ENCODE data around the gene PARG.
"Not testable (repeated sequence)": the region's sequence is repeated elsewhere in the genome, so short reads cannot be mapped to it uniquely, and the experiment has no call there.

PARG gene

GRCh38 chr10:49830846-49831245 lies 111.0 kb downstream of the PARG start:
- no peak for DNase-seq (ENCODE audit: low read depth in 2 of 2)

GRCh38 chr10:49830016-49830415 lies 111.8 kb downstream of the PARG start:
- no peak for DNase-seq (ENCODE audit: low read depth in 2 of 2)

GRCh38 chr10:49827297-49827696 lies 114.5 kb downstream of the PARG start:
- no peak for DNase-seq (ENCODE audit: low read depth in 2 of 2)

- DNase-seq (ENCODE audit: low read depth in 2 of 2), result no peak
Measured at GRCh38 chr10:49819234-49819958, 122.4 kb downstream of the PARG start.

- no peak for DNase-seq (ENCODE audit: low read depth in 2 of 2)
Measured at GRCh38 chr10:49817845-49818244, 124.0 kb downstream of the PARG start.

GRCh38 chr10:49803988-49804387 lies 137.8 kb downstream of the PARG start:
- no peak for DNase-seq (ENCODE audit: low read depth in 2 of 2)

- no peak for DNase-seq (ENCODE audit: low read depth in 2 of 2)
Measured at GRCh38 chr10:49798275-49798674, 143.6 kb downstream of the PARG start.

GRCh38 chr10:49791100-49791499 lies 150.7 kb downstream of the PARG start:
- no peak for DNase-seq (ENCODE audit: low read depth in 2 of 2)

- DNase-seq (ENCODE audit: low read depth in 2 of 2), result no peak
Measured at GRCh38 chr10:49784681-49785080, 157.1 kb downstream of the PARG start.

- DNase-seq (ENCODE audit: low read depth in 2 of 2), result no peak
Measured at GRCh38 chr10:49783645-49784044, 158.2 kb downstream of the PARG start.

- no peak for DNase-seq (ENCODE audit: low read depth in 2 of 2)
Measured at GRCh38 chr10:49781247-49781646, 160.6 kb downstream of the PARG start.

- DNase-seq (ENCODE audit: low read depth in 2 of 2), result no peak
Measured at GRCh38 chr10:49778197-49778596, 163.6 kb downstream of the PARG start.

GRCh38 chr10:49776851-49777250 lies 165.0 kb downstream of the PARG start:
- no peak for DNase-seq (ENCODE audit: low read depth in 2 of 2)

GRCh38 chr10:49775014-49775413 lies 166.8 kb downstream of the PARG start:
- no peak for DNase-seq (ENCODE audit: low read depth in 2 of 2)

GRCh38 chr10:49772944-49773343 lies 168.9 kb downstream of the PARG start:
- not testable (repeated sequence) for DNase-seq (ENCODE audit: low read depth in 2 of 2)

- DNase-seq (ENCODE audit: low read depth in 2 of 2), result not testable (repeated sequence)
Measured at GRCh38 chr10:49771046-49771445, 170.8 kb downstream of the PARG start.

GRCh38 chr10:49769692-49770091 lies 172.1 kb downstream of the PARG start:
- DNase-seq (ENCODE audit: low read depth in 2 of 2), result no peak

- no peak for DNase-seq (ENCODE audit: low read depth in 2 of 2)
Measured at GRCh38 chr10:49768731-49769130, 173.1 kb downstream of the PARG start.

- DNase-seq (ENCODE audit: low read depth in 2 of 2), result no peak
Measured at GRCh38 chr10:49768329-49768728, 173.5 kb downstream of the PARG start.
